Astrocyte (in vitro differentiated cells and primary cell): ENCODE data around the gene SLC36A4. TPM values are rescaled to one million over a fixed set of nuclear protein-coding genes. Genes with fewer than 3 reads are reported as not detected.

Experiments
- DNase-seq: peaks from one replicate; pipeline ENCODE4 v3.0.0-alpha.2; 2010; ENCODE audit warnings: low read depth
- FAIRE-seq: peaks from 2 replicates; lab custom pipeline; 2011; peaks lifted over from hg19 to GRCh38; lab: Jason Lieb, UNC
- H2AFZ ChIP-seq: 2 replicates; pipeline ENCODE4 v1.6.0; 2012; ENCODE audit warnings: low read depth, low read length, inconsistent platforms
- H3K27ac ChIP-seq: 2 replicates; pipeline ENCODE4 v1.5.1; 2011; ENCODE audit warnings: low read depth, low read length, inconsistent platforms
- H3K27me3 ChIP-seq: 2 replicates; pipeline ENCODE4 v1.6.0; 2011; ENCODE audit warnings: low read length, inconsistent platforms; ENCODE audit not compliant: insufficient read depth
- H3K36me3 ChIP-seq: 2 replicates; pipeline ENCODE4 v1.5.1; 2011; ENCODE audit warnings: low read length, inconsistent platforms; ENCODE audit not compliant: insufficient read depth
- H3K4me1 ChIP-seq: 2 replicates; pipeline ENCODE4 v1.5.1; 2011; ENCODE audit warnings: low read length, inconsistent platforms; ENCODE audit not compliant: insufficient read depth
- H3K4me2 ChIP-seq: 2 replicates; pipeline ENCODE4 v1.6.0; 2012; ENCODE audit warnings: low read length, inconsistent platforms
- H3K4me3 ChIP-seq: 2 replicates; pipeline ENCODE4 v1.5.1; 2011; ENCODE audit warnings: low read depth, mild to moderate bottlenecking, low read length, inconsistent platforms; ENCODE audit not compliant: insufficient read depth
- H3K79me2 ChIP-seq: 2 replicates; pipeline ENCODE4 v1.6.0; 2012; ENCODE audit warnings: mild to moderate bottlenecking, low read length, inconsistent platforms; ENCODE audit not compliant: insufficient read depth
- H3K9ac ChIP-seq: 2 replicates; pipeline ENCODE4 v1.6.0; 2012; ENCODE audit warnings: mild to moderate bottlenecking, low read length, inconsistent platforms
- H3K9me3 ChIP-seq: 2 replicates; pipeline ENCODE4 v1.5.1; 2012; ENCODE audit warnings: low read depth, mild to moderate bottlenecking, low read length, inconsistent platforms; ENCODE audit not compliant: insufficient read depth
- H4K20me1 ChIP-seq: 2 replicates; pipeline ENCODE4 v1.6.0; 2012; ENCODE audit warnings: low read length, inconsistent platforms; ENCODE audit not compliant: insufficient read depth
- H3K27ac Mint-ChIP-seq: one replicate; pipeline ENCODE4 v1.8.0; 2021; ENCODE audit warnings: mild to moderate bottlenecking, mixed read lengths; ENCODE audit not compliant: unreplicated experiment
- H3K27me3 Mint-ChIP-seq: one replicate; pipeline ENCODE4 v1.8.0; 2021; ENCODE audit warnings: low read depth, mixed read lengths; ENCODE audit not compliant: unreplicated experiment
- H3K36me3 Mint-ChIP-seq: one replicate; pipeline ENCODE4 v1.8.0; 2021; ENCODE audit warnings: low read depth, mixed read lengths; ENCODE audit not compliant: unreplicated experiment
- H3K4me1 Mint-ChIP-seq: one replicate; pipeline ENCODE4 v1.8.0; 2021; ENCODE audit warnings: low read depth, mixed read lengths; ENCODE audit not compliant: unreplicated experiment
- H3K4me3 Mint-ChIP-seq: one replicate; pipeline ENCODE4 v1.8.0; 2021; ENCODE audit warnings: mild to moderate bottlenecking, moderate library complexity, mixed read lengths; ENCODE audit not compliant: unreplicated experiment
- H3K9me3 Mint-ChIP-seq: one replicate; pipeline ENCODE4 v1.8.0; 2021; ENCODE audit warnings: mild to moderate bottlenecking, mixed read lengths; ENCODE audit not compliant: unreplicated experiment
- CTCF ChIP-seq: IDR thresholded peaks from 2 replicates; pipeline ENCODE4 v1.5.1; 2011; ENCODE audit warnings: low read depth, mild to moderate bottlenecking, inconsistent platforms, low read length, moderate library complexity; ENCODE audit not compliant: insufficient read depth
- EZH2 ChIP-seq: IDR thresholded peaks from 2 replicates; pipeline ENCODE4 v1.6.1; 2012; ENCODE audit warnings: mild to moderate bottlenecking, low read length, inconsistent platforms; ENCODE audit not compliant: insufficient read depth
- total RNA-seq: library from RNA; stranded (reverse); gene quantifications from 2 replicates; pipeline ENCODE4 v1.2.1, GENCODE V29; 2021

The SLC36A4 gene
- total RNA-seq, 1 donor from 2014 or later = 28.3 TPM

- Histone ChIP-seq H3K4me2 (no peak overlapping the region), H3K79me2 (no peaks in the 10 kb centered on the region), H2AFZ (no peak overlapping the region), H3K27me3 (no peaks in the 10 kb centered on the region), H3K9me3 (no peaks in the 10 kb centered on the region), H3K36me3 (no peaks in the 10 kb centered on the region), H3K4me1 (peaks cover 3% of the 10 kb centered on the region), H3K27ac (no peak overlapping the region), H3K9ac (no peak overlapping the region), H3K4me3 (no peak overlapping the region), H4K20me1 (no peaks in the 10 kb centered on the region)
- H3K36me3 Mint-ChIP-seq = peaks cover 3% of the 10 kb centered on the region
- FAIRE-seq = no peak
- H3K9me3 Mint-ChIP-seq = no peaks in the 10 kb centered on the region
- no peaks in the 10 kb centered on the region for H3K27me3 Mint-ChIP-seq
- TF ChIP-seq CTCF (no peak), EZH2 (no peak)
- no peak overlapping the region for H3K4me3 Mint-ChIP-seq
- peaks cover 19% of the 10 kb centered on the region for H3K4me1 Mint-ChIP-seq
- H3K27ac Mint-ChIP-seq = no peak overlapping the region
- no peak for DNase-seq
These were observed 65.0 kb downstream of the SLC36A4 start for GRCh38 chr11:93132836-93133235.

- H3K9me3 ChIP-seq = no peaks in the 10 kb centered on the region
- H3K27ac ChIP-seq = no peak overlapping the region
- no peaks in the 10 kb centered on the region for H4K20me1 ChIP-seq
- H3K79me2 ChIP-seq = no peaks in the 10 kb centered on the region
- no peak overlapping the region for H3K27ac Mint-ChIP-seq
- H3K4me1 ChIP-seq = peaks cover 3% of the 10 kb centered on the region
- H3K4me1 Mint-ChIP-seq = peaks cover 19% of the 10 kb centered on the region
- H3K9me3 Mint-ChIP-seq = no peaks in the 10 kb centered on the region
- no peak overlapping the region for H2AFZ ChIP-seq
- H3K27me3 ChIP-seq = no peaks in the 10 kb centered on the region
- no peak for FAIRE-seq
- TF ChIP-seq CTCF (no peak), EZH2 (no peak)
- no peaks in the 10 kb centered on the region for H3K27me3 Mint-ChIP-seq
- peaks cover 3% of the 10 kb centered on the region for H3K36me3 Mint-ChIP-seq
- no peak overlapping the region for H3K4me3 Mint-ChIP-seq
- H3K36me3 ChIP-seq = no peaks in the 10 kb centered on the region
- DNase-seq = no peak
- no peak overlapping the region for H3K9ac ChIP-seq
- H3K4me2 ChIP-seq = no peak overlapping the region
- no peak overlapping the region for H3K4me3 ChIP-seq
These were observed 66.1 kb downstream of the SLC36A4 start for GRCh38 chr11:93131709-93132108.

- no peak for TF ChIP-seq EZH2
- no peak for TF ChIP-seq CTCF
- H2AFZ ChIP-seq = no peak overlapping the region
- no peaks in the 10 kb centered on the region for H3K27me3 ChIP-seq
- Mint-ChIP-seq H3K27ac (no peak overlapping the region), H3K9me3 (no peaks in the 10 kb centered on the region), H3K4me3 (no peak overlapping the region), H3K4me1 (peaks cover 11% of the 10 kb centered on the region), H3K27me3 (no peaks in the 10 kb centered on the region), H3K36me3 (no peaks in the 10 kb centered on the region)
- H3K79me2 ChIP-seq = no peaks in the 10 kb centered on the region
- H3K9ac ChIP-seq = no peak overlapping the region
- no peaks in the 10 kb centered on the region for H3K9me3 ChIP-seq
- H3K4me3 ChIP-seq = no peak overlapping the region
- DNase-seq = no peak
- H3K36me3 ChIP-seq = no peaks in the 10 kb centered on the region
- no peaks in the 10 kb centered on the region for H3K4me1 ChIP-seq
- FAIRE-seq = no peak
- no peaks in the 10 kb centered on the region for H4K20me1 ChIP-seq
- no peak overlapping the region for H3K27ac ChIP-seq
- no peak overlapping the region for H3K4me2 ChIP-seq
These were observed 69.2 kb downstream of the SLC36A4 start for GRCh38 chr11:93128574-93128973.
